Thoracic aorta (tissue), 2 donors: ENCODE measurements around the gene IGFBP5. TPM values are rescaled to one million over a fixed set of nuclear protein-coding genes. Genes with fewer than 3 reads are reported as not detected.

ENCODE experiments used
- ATAC-seq: fragments of 150-250 bp; one replicate; pipeline ENCODE4 v1.8.0; 2017; ENCODE audit warnings: low read depth; ENCODE audit not compliant: insufficient number of reproducible peaks, low FRiP score
- DNase-seq: peaks from one replicate; pipeline ENCODE4 v3.0.0-alpha.2; 2020; ENCODE audit warnings: low spot score
- H3K27ac ChIP-seq, 2 donors: fragments of 200-600 bp; sonication (generic); 1 replicate in 1 of 2; 2 replicates in 1 of 2; pipeline ENCODE4 v1.5.1; 2016; ENCODE audit warnings: mild to moderate bottlenecking in 2 of 2, moderate library complexity in 2 of 2
- H3K27me3 ChIP-seq: fragments of 200-600 bp; sonication (generic); replicated peaks from 2 replicates; pipeline ENCODE4 v1.6.0; 2016; ENCODE audit warnings: mild to moderate bottlenecking; ENCODE audit not compliant: insufficient read depth
- H3K36me3 ChIP-seq: fragments of 200-600 bp; sonication (generic); one replicate; pipeline ENCODE4 v1.5.1; 2016
- H3K4me1 ChIP-seq, 2 donors: fragments of 200-600 bp; sonication (generic); 1 replicate in 1 of 2; 2 replicates in 1 of 2; pipeline versions ENCODE4 v1.5.1 to v1.6.0; 2016; ENCODE audit warnings: low read depth in 2 of 2, mild to moderate bottlenecking in 1 of 2; ENCODE audit not compliant: control insufficient read depth in 1 of 2
- H3K4me3 ChIP-seq: fragments of 200-600 bp; sonication (generic); 2 replicates; pipeline ENCODE4 v1.5.1; 2016; ENCODE audit warnings: mild to moderate bottlenecking
- H3K9me3 ChIP-seq: fragments of 200-600 bp; sonication (generic); 2 replicates; pipeline ENCODE4 v1.5.1; 2016
- CTCF ChIP-seq: fragments of 200-600 bp; sonication (generic); IDR thresholded peaks from one replicate; pipeline ENCODE4 v1.5.1; 2019; ENCODE audit warnings: antibody characterized with exemption
- total RNA-seq, 2 donors: library from RNA; depleted of rRNA; stranded (reverse); fragments of >200 nt; gene quantifications; one replicate each; pipeline versions ENCODE4 v1.1.0 to v1.2.3, GENCODE V29; 2016

The IGFBP5 gene
- total RNA-seq, 2 donors from 2014 or later, result 482 to 2,105 TPM

- TF ChIP-seq CTCF, result no peak
- H3K27me3 ChIP-seq, result no peaks in the 10 kb centered on the region
- ATAC-seq (no peak), DNase-seq (no peak)
- peak overlapping the region; percentile 55 to 68 for H3K27ac ChIP-seq
- no peaks in the 10 kb centered on the region for H3K9me3 ChIP-seq
- no peak overlapping the region for H3K4me3 ChIP-seq
- H3K4me1 ChIP-seq, result peaks cover 75 to 98% of the 10 kb centered on the region in 2 donors
- peaks cover 4% of the 10 kb centered on the region for H3K36me3 ChIP-seq
Measured at GRCh38 chr2:216685327-216685875, 9.9 kb downstream of the IGFBP5 start.

GRCh38 chr2:216683846-216684245 lies 11.5 kb downstream of the IGFBP5 start:
- H3K4me1 ChIP-seq, result peaks cover 66 to 98% of the 10 kb centered on the region in 2 donors
- peaks cover 7% of the 10 kb centered on the region for H3K36me3 ChIP-seq
- H3K27ac ChIP-seq, result peak overlapping the region; percentile 81 to 86
- DNase-seq (peak; percentile 51), ATAC-seq (peak; percentile 33)
- H3K9me3 ChIP-seq, result no peaks in the 10 kb centered on the region
- no peak for TF ChIP-seq CTCF
- H3K27me3 ChIP-seq, result no peaks in the 10 kb centered on the region
- H3K4me3 ChIP-seq, result no peak overlapping the region

- DNase-seq, result no peak
- peaks cover 49 to 80% of the 10 kb centered on the region in 2 donors for H3K4me1 ChIP-seq
- TF ChIP-seq CTCF, result no peak
Measured at GRCh38 chr2:216681683-216682082, 13.7 kb downstream of the IGFBP5 start.

GRCh38 chr2:216680951-216681629 lies 14.3 kb downstream of the IGFBP5 start:
- DNase-seq, result no peak

More at GRCh38 chr2:216681683-216682082, 13.7 kb downstream of the IGFBP5 start:
- Histone ChIP-seq H3K4me3 (no peak overlapping the region), H3K27me3 (no peaks in the 10 kb centered on the region), H3K9me3 (no peaks in the 10 kb centered on the region), H3K27ac (peak overlapping the region; percentile 81 to 86), H3K36me3 (peaks cover 29% of the 10 kb centered on the region)
- ATAC-seq, result no peak

More at GRCh38 chr2:216680951-216681629, 14.3 kb downstream of the IGFBP5 start:
- TF ChIP-seq CTCF, result no peak
- Histone ChIP-seq H3K27ac (peak overlapping the region; percentile 81 to 86), H3K4me1 (peaks cover 45 to 74% of the 10 kb centered on the region in 2 donors), H3K27me3 (no peaks in the 10 kb centered on the region), H3K36me3 (peaks cover 27% of the 10 kb centered on the region), H3K4me3 (no peak overlapping the region), H3K9me3 (no peaks in the 10 kb centered on the region)
- no peak for ATAC-seq
